Measurements from ENCODE around the gene JPT1.

Gene JPT1

DNA sequence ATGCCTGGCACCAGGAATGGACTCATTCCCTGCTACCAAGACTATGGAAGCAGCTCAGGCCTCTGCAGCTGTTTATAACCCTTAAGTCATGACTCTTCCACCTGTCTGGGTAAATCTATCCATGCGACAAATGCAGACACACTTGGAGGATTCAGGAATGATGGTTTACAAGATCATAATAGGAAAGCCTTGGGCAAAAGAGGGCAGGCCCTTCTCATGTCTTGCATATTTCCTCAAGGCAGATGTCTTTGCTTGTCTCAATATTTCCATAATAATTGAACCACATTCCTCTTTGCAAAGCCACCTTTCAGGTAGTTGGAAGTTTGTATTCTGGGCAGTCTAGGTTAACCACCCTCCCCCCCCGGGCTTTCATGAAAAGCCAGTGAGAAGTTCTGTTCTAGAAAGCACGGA is 884 bp upstream of the JPT1 start:
- TF ChIP-seq, protein P1, sequence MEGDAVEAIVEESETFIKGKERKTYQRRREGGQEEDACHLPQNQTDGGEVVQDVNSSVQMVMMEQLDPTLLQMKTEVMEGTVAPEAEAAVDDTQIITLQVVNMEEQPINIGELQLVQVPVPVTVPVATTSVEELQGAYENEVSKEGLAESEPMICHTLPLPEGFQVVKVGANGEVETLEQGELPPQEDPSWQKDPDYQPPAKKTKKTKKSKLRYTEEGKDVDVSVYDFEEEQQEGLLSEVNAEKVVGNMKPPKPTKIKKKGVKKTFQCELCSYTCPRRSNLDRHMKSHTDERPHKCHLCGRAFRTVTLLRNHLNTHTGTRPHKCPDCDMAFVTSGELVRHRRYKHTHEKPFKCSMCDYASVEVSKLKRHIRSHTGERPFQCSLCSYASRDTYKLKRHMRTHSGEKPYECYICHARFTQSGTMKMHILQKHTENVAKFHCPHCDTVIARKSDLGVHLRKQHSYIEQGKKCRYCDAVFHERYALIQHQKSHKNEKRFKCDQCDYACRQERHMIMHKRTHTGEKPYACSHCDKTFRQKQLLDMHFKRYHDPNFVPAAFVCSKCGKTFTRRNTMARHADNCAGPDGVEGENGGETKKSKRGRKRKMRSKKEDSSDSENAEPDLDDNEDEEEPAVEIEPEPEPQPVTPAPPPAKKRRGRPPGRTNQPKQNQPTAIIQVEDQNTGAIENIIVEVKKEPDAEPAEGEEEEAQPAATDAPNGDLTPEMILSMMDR (IDR thresholded peaks at IDR 0.05; ENCODE audit: control insufficient read depth, extremely low read depth, insufficient read depth) = no peak
- no peak overlapping the region for H3K4me3 ChIP-seq (ENCODE audit: low read depth, low read length)
- no peak for DNase-seq (ENCODE audit: low read depth)

GRCh38 chr17:75153780-75154194 is 525 bp downstream of the JPT1 start:
- no peak for DNase-seq (ENCODE audit: low read depth)

GRCh38 chr17:75152922-75153779 is 1.2 kb downstream of the JPT1 start:
- H3K4me3 ChIP-seq (ENCODE audit: low read depth, low read length) = peak overlapping the region; percentile 100
- TF ChIP-seq, protein P1 (IDR thresholded peaks at IDR 0.05; ENCODE audit: control insufficient read depth, extremely low read depth, insufficient read depth) = no peak
- peak; percentile 38 for DNase-seq (ENCODE audit: low read depth)

More at GRCh38 chr17:75153780-75154194, 525 bp downstream of the JPT1 start:
- peak overlapping the region; percentile 100 for H3K4me3 ChIP-seq (ENCODE audit: low read depth, low read length)
- TF ChIP-seq, protein P1 (IDR thresholded peaks at IDR 0.05; ENCODE audit: control insufficient read depth, extremely low read depth, insufficient read depth) = no peak

GRCh38 chr17:75152523-75152921 is 1.8 kb downstream of the JPT1 start:
- TF ChIP-seq, protein P1 (IDR thresholded peaks at IDR 0.05; ENCODE audit: control insufficient read depth, extremely low read depth, insufficient read depth) = no peak
- DNase-seq (ENCODE audit: low read depth) = no peak
- peak overlapping the region; percentile 100 for H3K4me3 ChIP-seq (ENCODE audit: low read depth, low read length)

DNA sequence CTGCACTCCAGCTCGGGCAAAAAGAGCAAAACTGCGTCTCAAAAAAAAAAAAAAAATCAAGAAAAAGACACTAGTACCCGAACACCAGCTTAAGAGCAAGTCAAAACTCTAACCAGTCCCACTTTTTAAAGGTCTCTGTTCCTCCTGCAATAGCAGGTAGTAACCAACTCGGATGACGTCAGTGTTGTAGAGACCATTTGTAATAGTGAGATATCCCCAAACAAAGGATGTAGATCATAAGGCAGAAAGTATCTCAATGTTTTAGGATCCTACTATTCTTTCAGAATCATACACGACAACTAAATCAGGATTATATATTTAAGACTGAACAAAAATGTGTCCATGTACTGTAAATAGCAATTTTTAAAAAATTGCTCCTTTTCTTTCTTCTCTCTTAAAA is 2.4 kb downstream of the JPT1 start:
- H3K4me3 ChIP-seq (ENCODE audit: low read depth, low read length) = peak overlapping the region; percentile 100
- TF ChIP-seq, protein P1 (IDR thresholded peaks at IDR 0.05; ENCODE audit: control insufficient read depth, extremely low read depth, insufficient read depth) = no peak
- DNase-seq (ENCODE audit: low read depth) = no peak

- TF ChIP-seq, protein P1 (IDR thresholded peaks at IDR 0.05; ENCODE audit: control insufficient read depth, extremely low read depth, insufficient read depth) = no peak
- DNase-seq (ENCODE audit: low read depth) = no peak
- no peak overlapping the region for H3K4me3 ChIP-seq (ENCODE audit: low read depth, low read length)
Observed at GRCh38 chr17:75147878-75148546, 6.3 kb downstream of the JPT1 start.
